GM13977 (cell line): ENCODE measurements around the gene SLC10A7.
A peak's percentile ranks its signal among the peaks of the same experiment; 100 is the strongest.

Source experiments
- DNase-seq: peaks from one replicate; pipeline ENCODE4 v3.0.0; 2012; ENCODE audit warnings: low spot score
- CTCF ChIP-seq: IDR thresholded peaks from 2 replicates; pipeline ENCODE4 v1.5.1; 2012; ENCODE audit warnings: mild to moderate bottlenecking, control low read depth; ENCODE audit not compliant: insufficient read depth; ENCODE audit errors: extremely low read depth, missing control alignments
- in situ Hi-C: fragments of 300-500 bp; cut with MboI; formaldehyde crosslinking; loops from one replicate; pipeline ENCODE4 v1.12.0; 2022; ENCODE audit warnings: low sequenced_read_pairs, low pct_unique_long_range_greater_than_20kb, mixed read lengths, inconsistent platforms; ENCODE audit not compliant: unreplicated experiment

The SLC10A7 gene

GRCh38 chr4:146245850-146246249 lies 275.9 kb downstream of the SLC10A7 start:
- in situ Hi-C loops, result no loop called here
- no peak for TF ChIP-seq CTCF
- DNase-seq, result no peak

GRCh38 chr4:146245246-146245645 lies 276.5 kb downstream of the SLC10A7 start:
- DNase-seq, result no peak
- TF ChIP-seq CTCF, result no peak
- in situ Hi-C loops, result no loop called here

- TF ChIP-seq CTCF, result no peak
- in situ Hi-C loops, result no loop called here
- DNase-seq, result no peak
Observed at GRCh38 chr4:146244496-146244895, 277.2 kb downstream of the SLC10A7 start.

GRCh38 chr4:146243883-146244277 lies 277.9 kb downstream of the SLC10A7 start:
- in situ Hi-C loops, result no loop called here
- no peak for DNase-seq
- no peak for TF ChIP-seq CTCF

- DNase-seq, result peak; percentile 76
- in situ Hi-C loops, result no loop called here
- peak; percentile 76 for TF ChIP-seq CTCF
Observed at GRCh38 chr4:146243141-146243882, 278.4 kb downstream of the SLC10A7 start.

GRCh38 chr4:146238107-146238506 lies 283.6 kb downstream of the SLC10A7 start:
- no peak for TF ChIP-seq CTCF
- in situ Hi-C loops, result no loop called here
- DNase-seq, result no peak
